GM20000 (cell line): ENCODE data around the gene TRAPPC5.

Experiments
- DNase-seq: peaks from one replicate; pipeline ENCODE4 v3.0.0; 2012; ENCODE audit warnings: low spot score
- TF ChIP-seq, protein P1 (sequence below): IDR thresholded peaks from 2 replicates; pipeline ENCODE4 v1.5.1; 2012; ENCODE audit warnings: mild to moderate bottlenecking, control low read depth; ENCODE audit errors: extremely low read depth, missing control alignments

Gene TRAPPC5

DNA sequence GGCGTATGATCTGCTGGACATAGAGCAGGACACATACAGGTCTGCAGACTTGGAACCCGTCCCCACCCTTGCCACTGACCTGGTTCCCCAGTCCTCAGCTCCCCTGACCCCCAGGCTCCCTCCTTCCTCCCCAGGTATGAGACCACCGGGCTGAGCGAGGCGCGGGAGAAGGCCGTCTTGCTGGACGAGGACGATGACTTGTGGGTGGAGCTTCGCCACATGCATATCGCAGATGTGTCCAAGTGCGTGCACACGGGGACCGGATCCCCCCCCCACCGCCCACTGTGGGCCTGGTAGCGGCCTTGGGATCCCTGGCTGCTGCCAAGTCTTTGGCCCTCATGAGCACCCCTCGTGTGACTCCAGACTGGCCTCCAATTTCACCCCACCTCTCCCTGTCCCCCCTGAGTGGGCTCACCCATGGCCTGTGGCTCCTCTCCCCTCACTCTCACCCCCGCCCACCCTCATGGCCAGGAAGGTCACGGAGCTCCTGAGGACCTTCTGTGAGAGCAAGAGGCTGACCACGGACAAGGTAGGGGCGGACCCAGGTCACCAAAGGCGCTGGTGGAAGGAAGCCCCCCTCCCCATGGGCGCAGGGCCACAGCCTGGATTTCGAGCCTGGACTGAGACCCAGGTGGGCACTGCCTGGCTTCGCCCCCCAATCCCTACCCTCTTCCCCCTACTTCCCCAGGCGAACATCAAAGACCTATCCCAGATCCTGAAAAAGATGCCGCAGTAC, 38.2 kb upstream of the TRAPPC5 start:
- DNase-seq, result no peak

DNA sequence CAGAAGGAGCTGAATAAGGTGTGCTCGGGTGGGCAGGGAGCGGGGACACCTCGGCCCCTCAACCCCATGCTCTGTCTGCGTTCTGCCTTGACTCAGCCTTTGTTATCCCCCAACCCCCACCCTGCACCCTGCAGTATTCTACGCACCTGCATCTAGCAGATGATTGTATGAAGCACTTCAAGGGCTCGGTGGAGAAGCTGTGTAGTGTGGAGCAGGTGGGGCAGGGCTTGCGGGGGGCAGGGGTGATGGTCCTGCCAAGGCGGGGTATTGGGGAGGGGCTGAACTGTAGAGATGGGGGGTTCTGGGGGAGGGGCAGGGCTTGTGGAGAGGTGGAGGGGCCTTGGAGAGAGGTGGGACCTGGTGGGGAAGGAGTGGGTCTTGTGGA, 37.6 kb upstream of the TRAPPC5 start:
- no peak for DNase-seq
- TF ChIP-seq, protein P1, sequence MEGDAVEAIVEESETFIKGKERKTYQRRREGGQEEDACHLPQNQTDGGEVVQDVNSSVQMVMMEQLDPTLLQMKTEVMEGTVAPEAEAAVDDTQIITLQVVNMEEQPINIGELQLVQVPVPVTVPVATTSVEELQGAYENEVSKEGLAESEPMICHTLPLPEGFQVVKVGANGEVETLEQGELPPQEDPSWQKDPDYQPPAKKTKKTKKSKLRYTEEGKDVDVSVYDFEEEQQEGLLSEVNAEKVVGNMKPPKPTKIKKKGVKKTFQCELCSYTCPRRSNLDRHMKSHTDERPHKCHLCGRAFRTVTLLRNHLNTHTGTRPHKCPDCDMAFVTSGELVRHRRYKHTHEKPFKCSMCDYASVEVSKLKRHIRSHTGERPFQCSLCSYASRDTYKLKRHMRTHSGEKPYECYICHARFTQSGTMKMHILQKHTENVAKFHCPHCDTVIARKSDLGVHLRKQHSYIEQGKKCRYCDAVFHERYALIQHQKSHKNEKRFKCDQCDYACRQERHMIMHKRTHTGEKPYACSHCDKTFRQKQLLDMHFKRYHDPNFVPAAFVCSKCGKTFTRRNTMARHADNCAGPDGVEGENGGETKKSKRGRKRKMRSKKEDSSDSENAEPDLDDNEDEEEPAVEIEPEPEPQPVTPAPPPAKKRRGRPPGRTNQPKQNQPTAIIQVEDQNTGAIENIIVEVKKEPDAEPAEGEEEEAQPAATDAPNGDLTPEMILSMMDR, result no peak

More for the DNA sequence above, 38.2 kb upstream of the TRAPPC5 start:
- TF ChIP-seq, protein P1, result no peak

DNA sequence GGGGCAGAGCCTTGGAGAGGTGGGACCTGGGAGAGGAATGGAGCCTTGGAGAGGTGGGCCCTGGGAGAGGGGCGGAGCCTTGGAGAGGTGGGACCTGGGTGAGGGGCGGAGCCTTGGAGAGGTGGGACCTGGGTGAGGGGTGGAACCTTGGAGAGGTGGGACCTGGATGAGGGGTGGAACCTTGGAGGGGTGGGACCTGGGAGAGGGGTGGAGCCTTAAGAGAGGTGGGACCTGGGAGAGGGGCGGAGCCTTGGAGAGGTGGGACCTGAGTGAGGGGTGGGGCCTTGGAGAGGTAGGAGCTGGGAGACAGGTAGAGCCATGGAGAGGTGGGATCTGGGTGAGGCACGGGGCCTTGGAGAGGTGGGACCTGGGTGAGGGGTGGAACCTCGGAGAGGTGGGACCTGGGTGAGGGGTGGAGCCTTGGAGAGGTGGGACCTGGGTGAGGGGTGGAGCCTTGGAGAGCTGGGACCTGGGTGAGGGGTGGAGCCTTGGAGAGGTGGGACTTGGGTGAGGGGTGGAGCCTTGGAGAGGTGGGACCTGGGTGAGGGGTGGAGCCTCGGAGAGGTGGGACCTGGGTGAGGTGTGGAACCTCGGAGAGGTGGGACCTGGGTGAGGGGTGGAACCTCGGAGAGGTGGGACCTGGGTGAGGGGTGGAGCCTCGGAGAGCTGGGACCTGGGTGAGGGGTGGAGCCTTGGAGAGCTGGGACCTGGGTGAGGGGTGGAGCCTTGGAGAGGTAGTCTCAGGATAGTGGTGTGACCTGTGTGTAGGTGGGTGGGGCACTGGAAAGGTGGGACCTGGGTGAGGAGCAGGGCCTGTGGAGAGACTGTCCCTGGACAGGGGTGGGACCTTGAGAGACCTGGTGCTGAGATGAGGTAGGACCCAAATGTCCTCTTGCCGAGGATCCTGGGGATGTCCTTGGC, 36.7 kb upstream of the TRAPPC5 start:
- DNase-seq, result peak; percentile 57

DNA sequence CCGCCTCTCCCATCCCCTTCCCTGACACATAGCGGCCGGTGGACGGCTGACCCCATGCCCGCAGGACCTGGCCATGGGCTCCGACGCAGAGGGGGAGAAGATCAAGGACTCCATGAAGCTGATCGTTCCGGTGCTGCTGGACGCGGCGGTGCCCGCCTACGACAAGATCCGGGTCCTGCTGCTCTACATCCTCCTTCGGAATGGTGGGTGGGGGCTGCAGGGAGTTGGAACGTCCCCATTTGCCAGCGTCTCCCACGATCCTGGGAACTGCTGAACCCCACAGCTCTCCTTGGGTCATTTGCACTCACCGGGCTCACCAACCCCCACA, 36.1 kb upstream of the TRAPPC5 start:
- TF ChIP-seq, protein P1, result no peak
- no peak for DNase-seq

DNA sequence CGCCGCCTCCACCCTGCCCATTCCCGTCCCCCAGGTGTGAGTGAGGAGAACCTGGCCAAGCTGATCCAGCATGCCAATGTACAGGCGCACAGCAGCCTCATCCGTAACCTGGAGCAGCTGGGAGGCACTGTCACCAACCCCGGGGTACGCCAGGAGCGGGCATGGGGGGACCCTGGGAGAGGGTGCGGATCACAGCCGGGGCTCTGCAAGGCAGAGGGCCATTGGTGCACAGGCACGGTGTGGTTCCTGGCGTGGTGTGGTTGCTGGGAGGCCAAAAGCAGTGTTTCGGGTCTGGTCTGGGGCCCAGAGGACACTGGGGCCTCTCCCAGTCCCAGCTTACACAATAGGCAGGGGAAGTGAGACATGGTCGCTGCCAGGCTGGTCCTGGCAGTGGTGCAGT, 35.5 kb upstream of the TRAPPC5 start:
- DNase-seq, result no peak
- TF ChIP-seq, protein P1, result no peak

DNA sequence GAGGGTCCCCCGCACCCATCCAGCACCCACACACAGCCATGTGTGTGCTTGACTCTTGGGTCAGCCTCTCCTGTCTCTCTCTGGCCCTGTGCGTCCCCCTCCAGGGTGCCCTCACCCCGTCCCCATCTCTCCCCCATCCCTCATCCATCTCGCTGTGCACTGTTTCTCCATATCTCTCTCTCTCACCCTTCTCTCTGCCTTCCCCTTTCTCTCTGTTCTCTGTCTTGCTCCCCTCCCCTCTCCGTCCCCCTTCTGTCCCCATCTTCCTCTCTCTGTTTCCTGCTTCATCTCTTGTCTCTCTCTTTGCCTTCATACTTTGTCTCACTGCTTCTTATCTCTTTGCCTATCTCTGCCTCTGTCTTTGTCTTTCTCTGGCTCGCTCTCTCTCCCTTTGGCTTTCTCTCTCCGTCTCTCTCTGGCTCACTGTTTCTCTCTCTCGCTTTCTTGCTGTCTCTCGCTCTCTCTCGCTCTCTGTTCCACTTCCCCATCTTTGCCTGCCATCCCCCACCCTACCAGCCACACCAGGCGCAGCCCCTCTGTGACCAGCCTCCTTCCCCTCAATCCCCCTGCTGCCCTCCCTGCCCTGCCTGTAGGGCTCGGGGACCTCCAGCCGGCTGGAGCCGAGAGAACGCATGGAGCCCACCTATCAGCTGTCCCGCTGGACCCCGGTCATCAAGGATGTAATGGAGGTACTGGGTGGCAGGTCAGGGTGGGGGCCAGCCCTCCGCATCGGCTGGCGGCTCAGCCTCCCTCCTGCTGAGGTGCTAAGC, 34.8 kb upstream of the TRAPPC5 start:
- TF ChIP-seq, protein P1, result no peak
- no peak for DNase-seq

DNA sequence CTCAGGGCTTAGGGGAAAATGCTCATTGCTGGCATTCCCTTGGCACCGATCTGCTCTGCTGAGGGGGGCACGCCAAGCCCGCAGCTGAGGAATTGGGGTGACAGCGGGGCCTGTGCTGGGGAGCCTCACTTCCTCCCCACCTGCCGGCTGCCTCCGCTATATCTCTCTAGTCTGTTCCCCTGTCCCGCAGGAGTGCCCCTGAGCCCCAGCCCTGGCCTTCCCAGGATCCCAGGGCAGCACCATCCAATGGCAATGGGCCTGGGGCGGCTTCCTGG, 34.3 kb upstream of the TRAPPC5 start:
- no peak for DNase-seq
- TF ChIP-seq, protein P1, result no peak
